HepG2 (cell line): ENCODE measurements around the gene TUBA3C. TPM values are rescaled to one million over a fixed set of nuclear protein-coding genes. Genes with fewer than 3 reads are reported as not detected.

Experiments
- ATAC-seq: fragments of 200-7000 bp; cut with Tn5 transposase; 3 replicates; pipeline ENCODE4 v1.9.1; 2020; ENCODE audit warnings: mild to moderate bottlenecking, moderate library complexity
- BruUV-seq: library from RNA; stranded (reverse); fragments of 400-500 nt; replicated peaks from 2 replicates; lab custom pipeline; 2021; lab: Mats Ljungman, UMichigan
- CTCF ChIA-PET: fragments of 300-600 bp; formaldehyde crosslinking; extraction: SDS; loops from one replicate; lab custom pipeline; 2021; ENCODE audit warnings: low total read pairs, inconsistent platforms, low intra/inter-chr PET ratio; lab: Yijun Ruan, JAX
- POLR2A ChIA-PET: fragments of 350-600 bp; sonication (Branson Sonifier 250); formaldehyde crosslinking; loops from one replicate; lab custom pipeline; 2020; ENCODE audit warnings: antibody characterized with exemption, inconsistent platforms; lab: Yijun Ruan, JAX
- DNase-seq: peaks from one replicate; pipeline ENCODE4 v3.0.0-alpha.2; 2015; ENCODE audit warnings: low spot score
- FAIRE-seq: peaks from 3 replicates; lab custom pipeline; 2011; peaks lifted over from hg19 to GRCh38; lab: Jason Lieb, UNC
- H2AFZ ChIP-seq: one replicate; pipeline ENCODE4 v1.6.1; 2011; ENCODE audit warnings: low read length, inconsistent platforms
- H3K27ac ChIP-seq: fragments of 300-600 bp; 3 replicates; pipeline ENCODE4 v1.8.0; 2011; ENCODE audit warnings: mixed run types, mild to moderate bottlenecking, mixed read lengths, low read length, inconsistent platforms; ENCODE audit not compliant: insufficient read depth; ENCODE audit errors: extremely low read length
- H3K27me3 ChIP-seq, 2 experiments: fragments of 200-600 bp in 1 of 2; 2 replicates in 1 of 2; 3 replicates in 1 of 2; pipeline versions ENCODE4 v1.6.0 to v1.8.0; 2011; ENCODE audit warnings: low read length in 2 of 2, mild to moderate bottlenecking in 2 of 2, moderate library complexity in 2 of 2, inconsistent platforms in 1 of 2; ENCODE audit not compliant: insufficient read depth in 2 of 2, control insufficient read depth in 1 of 2
- H3K36me3 ChIP-seq, 2 experiments: fragments of 200-600 bp in 1 of 2; replicated peaks in 1 of 2; 2 replicates in 1 of 2; 3 replicates in 1 of 2; pipeline versions ENCODE4 v1.5.1 to v1.8.0; 2011; ENCODE audit warnings: low read length in 2 of 2, inconsistent platforms in 1 of 2; ENCODE audit not compliant: insufficient read depth in 2 of 2, control insufficient read depth in 1 of 2
- H3K4me1 ChIP-seq: 2 replicates; pipeline ENCODE4 v1.5.1; 2012; ENCODE audit warnings: low read length, inconsistent platforms; ENCODE audit not compliant: insufficient read depth
- H3K4me2 ChIP-seq: 2 replicates; pipeline ENCODE4 v1.6.0; 2011; ENCODE audit warnings: low read depth, low read length, inconsistent platforms
- H3K4me3 ChIP-seq, 3 experiments: fragments of 200-600 bp in 1 of 3; sonication (generic), shearing (Covaris generic) in 1 of 3; replicated peaks in 1 of 3; 2 replicates each; pipeline ENCODE4 v1.5.1; 2011 to 2016; ENCODE audit warnings: low read length in 3 of 3, inconsistent platforms in 2 of 3, low read depth in 2 of 3, mild to moderate bottlenecking in 2 of 3, control low read depth in 1 of 3, mixed read lengths in 1 of 3; ENCODE audit not compliant: insufficient read depth in 1 of 3
- H3K79me2 ChIP-seq: one replicate; pipeline ENCODE4 v1.6.1; 2011; ENCODE audit warnings: low read length, inconsistent platforms; ENCODE audit not compliant: insufficient read depth
- H3K9ac ChIP-seq: 2 replicates; pipeline ENCODE4 v1.6.0; 2011; ENCODE audit warnings: mild to moderate bottlenecking, low read depth, low read length, inconsistent platforms; ENCODE audit not compliant: insufficient read depth
- H3K9me3 ChIP-seq: 2 replicates; pipeline ENCODE4 v1.5.1; 2012; ENCODE audit warnings: mild to moderate bottlenecking, low read length
- H4K20me1 ChIP-seq: 2 replicates; pipeline ENCODE4 v1.6.0; 2011; ENCODE audit warnings: inconsistent platforms, mild to moderate bottlenecking, low read length, moderate library complexity; ENCODE audit not compliant: insufficient read depth
- ETV6 ChIP-seq: sonication (generic); formaldehyde crosslinking; conservative IDR thresholded peaks from 2 replicates; pipeline ENCODE4 v1.4.0; 2020; ENCODE audit warnings: missing genetic modification reagents
- MLXIP ChIP-seq: sonication (generic); formaldehyde crosslinking; IDR thresholded peaks from 2 replicates; pipeline ENCODE4 v1.9.0; 2021; ENCODE audit warnings: missing genetic modification reagents, borderline replicate concordance
- NCOA5 ChIP-seq: sonication (generic); formaldehyde crosslinking; IDR thresholded peaks from 2 replicates; pipeline ENCODE4 v1.4.0; 2020; ENCODE audit warnings: missing genetic modification reagents
- PRDM4 ChIP-seq: sonication (generic); formaldehyde crosslinking; IDR thresholded peaks from 2 replicates; pipeline ENCODE4 v1.9.0; 2021; ENCODE audit warnings: missing genetic modification reagents, borderline replicate concordance
- ZNF264 ChIP-seq: sonication (generic); formaldehyde crosslinking; IDR thresholded peaks from 2 replicates; pipeline ENCODE4 v1.4.0; 2020; ENCODE audit warnings: missing genetic modification reagents
- ZNF7 ChIP-seq: IDR thresholded peaks from 2 replicates; pipeline ENCODE4 v1.6.1; 2016; ENCODE audit warnings: missing biosample characterization, missing genetic modification reagents
- ZNF850 ChIP-seq: sonication (generic); formaldehyde crosslinking; conservative IDR thresholded peaks from 2 replicates; pipeline ENCODE4 v1.9.0; 2021; ENCODE audit warnings: mild to moderate bottlenecking, missing genetic modification reagents
- WGBS: methylation state at CpG from one replicate; pipeline ENCODE4 v1.1.6; 2017; ENCODE audit warnings: low lambda C conversion rate; 5-methylcytosine and 5-hydroxymethylcytosine counted together
- in situ Hi-C: cut with HindIII; loops from 2 replicates; pipeline ENCODE4 v1.10.0; 2017; ENCODE audit warnings: low pct_unique_long_range_greater_than_20kb; ENCODE audit not compliant: extremely low pct_ligation_motif_present
- intact Hi-C: fragments of 100-400 bp; cut with micrococcal nuclease; formaldehyde crosslinking; loops from one replicate; pipeline ENCODE4 v1.10.0; 2022; ENCODE audit not compliant: unreplicated experiment
- polyA plus RNA-seq, 8 experiments: library from polyadenylated mRNA; depleted of rRNA in 3 of 8; stranded (reverse) in 7 of 8; unstranded in 1 of 8; fragments of >200 nt; fragmentation: Illumina TruSeq in 4 of 8; extraction: Trizol in 4 of 8; gene quantifications; 2 replicates each; pipeline versions ENCODE4 v1.2.1 to v1.2.3, GENCODE V29; 2011 to 2016; ENCODE audit warnings: low read depth in 4 of 8, missing spikeins in 1 of 8, mixed read lengths in 1 of 8; ENCODE audit not compliant: insufficient read depth in 1 of 8
- total RNA-seq, 5 experiments: library from RNA; depleted of rRNA; stranded (reverse); fragments of >200 nt; fragmentation: Illumina TruSeq; extraction: Trizol; gene quantifications; 2 replicates each; pipeline ENCODE4 v1.2.3, GENCODE V29; 2016; ENCODE audit warnings: low read depth in 1 of 5

The TUBA3C gene
- total and polyA plus RNA-seq, 2 of the 13 experiments (the other 11 are each of a cell fraction or from before 2014, with no cell fraction given), result not detected

- TF ChIP-seq MLXIP (CRISPR knock-in tag) (no peak), NCOA5 (CRISPR knock-in tag) (no peak), ETV6 (CRISPR knock-in tag) (no peak), ZNF7 (CRISPR knock-in tag) (no peak)
These were observed 12.1 kb downstream of the TUBA3C start (continued) for GRCh38 chr13:19169496-19169895.

- H4K20me1 ChIP-seq, result no peaks in the 10 kb centered on the region
- no peaks in the 10 kb centered on the region for H3K27me3 ChIP-seq
- ChIA-PET CTCF (no interaction called here), POLR2A (no interaction called here)
- no peak overlapping the region for H3K9ac ChIP-seq
- H3K79me2 ChIP-seq, result no peaks in the 10 kb centered on the region
- intact Hi-C loops (no loop called here), in situ Hi-C loops (no loop called here)
- no peak overlapping the region for H3K4me3 ChIP-seq
- BruUV-seq, result no TSS peak
- 18% methylated on average over 4 of the region's 5 CpGs for WGBS
- DNase-seq (no peak), ATAC-seq (no peak), FAIRE-seq (no peak)
- no peak overlapping the region for H3K27ac ChIP-seq
- H3K4me1 ChIP-seq, result no peaks in the 10 kb centered on the region
- no peaks in the 10 kb centered on the region for H3K36me3 ChIP-seq
- no peak overlapping the region for H2AFZ ChIP-seq
- no peaks in the 10 kb centered on the region for H3K9me3 ChIP-seq
- TF ChIP-seq ZNF850, result no peak
- TF ChIP-seq ZNF264 (CRISPR knock-in tag), result no peak
- TF ChIP-seq PRDM4 (CRISPR knock-in tag), result no peak
- no peak overlapping the region for H3K4me2 ChIP-seq
These were observed 20.3 kb downstream of the TUBA3C start for GRCh38 chr13:19161308-19161707.
